Trophoblast cell (in vitro differentiated cells and primary cell): ENCODE results near the gene ZNF287.

Experiments used
- DNase-seq, 2 donors: peaks; one replicate each; pipeline ENCODE4 v3.0.0-alpha.2; 2016
- H2AFZ ChIP-seq: 2 replicates; pipeline ENCODE4 v1.6.1; 2013; ENCODE audit warnings: low read length, moderate library complexity, mild to moderate bottlenecking; ENCODE audit not compliant: insufficient read depth, poor library complexity
- H2AK5ac ChIP-seq: 2 replicates; pipeline ENCODE4 v1.6.1; 2013; ENCODE audit warnings: mild to moderate bottlenecking, low read length
- H2BK120ac ChIP-seq: 2 replicates; pipeline ENCODE4 v1.6.1; 2013; ENCODE audit warnings: low read length, mild to moderate bottlenecking, moderate library complexity; ENCODE audit not compliant: insufficient read depth, poor library complexity
- H2BK12ac ChIP-seq: 2 replicates; pipeline ENCODE4 v1.6.1; 2013; ENCODE audit warnings: mild to moderate bottlenecking, low read length, moderate library complexity
- H2BK5ac ChIP-seq: 2 replicates; pipeline ENCODE4 v1.6.1; 2013; ENCODE audit warnings: low read length, low read depth, moderate library complexity, mild to moderate bottlenecking; ENCODE audit not compliant: poor library complexity
- H3K14ac ChIP-seq: 2 replicates; pipeline ENCODE4 v1.6.1; 2013; ENCODE audit warnings: mild to moderate bottlenecking, low read length
- H3K18ac ChIP-seq: 2 replicates; pipeline ENCODE4 v1.6.1; 2013; ENCODE audit warnings: mild to moderate bottlenecking, low read length
- H3K23ac ChIP-seq: 2 replicates; pipeline ENCODE4 v1.6.1; 2013; ENCODE audit warnings: low read length
- H3K27ac ChIP-seq: 2 replicates; pipeline ENCODE4 v1.5.1; 2013; ENCODE audit warnings: low read depth, mild to moderate bottlenecking, inconsistent platforms, low read length, moderate library complexity
- H3K27me3 ChIP-seq: 2 replicates; pipeline ENCODE4 v1.6.1; 2013; ENCODE audit warnings: inconsistent platforms, mild to moderate bottlenecking, low read length, moderate library complexity; ENCODE audit not compliant: insufficient read depth
- H3K36me3 ChIP-seq, 2 experiments: 1 replicate in 1 of 2; 2 replicates in 1 of 2; pipeline ENCODE4 v1.6.1; 2013; ENCODE audit warnings: low read length in 2 of 2, mild to moderate bottlenecking in 2 of 2, moderate library complexity in 1 of 2; ENCODE audit not compliant: insufficient read depth in 2 of 2, control insufficient read depth in 1 of 2
- H3K4ac ChIP-seq: 2 replicates; pipeline ENCODE4 v1.6.1; 2013; ENCODE audit warnings: low read depth, mild to moderate bottlenecking, low read length, moderate library complexity
- H3K4me1 ChIP-seq, 2 experiments: 1 replicate in 1 of 2; 2 replicates in 1 of 2; pipeline ENCODE4 v1.6.1; 2013; ENCODE audit warnings: low read length in 2 of 2, mild to moderate bottlenecking in 2 of 2, moderate library complexity in 1 of 2; ENCODE audit not compliant: insufficient read depth in 2 of 2, control insufficient read depth in 1 of 2
- H3K4me2 ChIP-seq: 2 replicates; pipeline ENCODE4 v1.6.1; 2013; ENCODE audit warnings: inconsistent platforms, mild to moderate bottlenecking, low read length, moderate library complexity
- H3K4me3 ChIP-seq: 2 replicates; pipeline ENCODE4 v1.5.1; 2013; ENCODE audit warnings: mild to moderate bottlenecking, low read depth, low read length, inconsistent platforms
- H3K79me1 ChIP-seq: one replicate; pipeline ENCODE4 v1.6.1; 2013; ENCODE audit warnings: low read length
- H3K79me2 ChIP-seq: 2 replicates; pipeline ENCODE4 v1.6.1; 2013; ENCODE audit warnings: low read length, mild to moderate bottlenecking; ENCODE audit not compliant: control insufficient read depth, insufficient read depth, poor library complexity
- H3K9ac ChIP-seq: 2 replicates; pipeline ENCODE4 v1.6.1; 2013; ENCODE audit warnings: mild to moderate bottlenecking, low read length
- H3K9me3 ChIP-seq: 2 replicates; pipeline ENCODE4 v1.6.1; 2013; ENCODE audit warnings: low read depth, mild to moderate bottlenecking, control low read depth, inconsistent platforms, low read length; ENCODE audit not compliant: insufficient read depth
- H4K12ac ChIP-seq: 2 replicates; pipeline ENCODE4 v1.6.1; 2013; ENCODE audit warnings: low read depth, mild to moderate bottlenecking, low read length, moderate library complexity
- H4K8ac ChIP-seq: 2 replicates; pipeline ENCODE4 v1.6.1; 2013; ENCODE audit warnings: low read depth, mild to moderate bottlenecking, low read length, moderate library complexity
- H4K91ac ChIP-seq: one replicate; pipeline ENCODE4 v1.6.1; 2013; ENCODE audit warnings: low read depth, mild to moderate bottlenecking, low read length, moderate library complexity
- WGBS: extraction: QIAGEN DNeasy Blood & Tissue Kit; methylation state at CpG from one replicate; pipeline ENCODE4 v1.1.7; 2013; ENCODE audit warnings: missing lambda C conversion rate; ENCODE audit not compliant: insufficient read length, insufficient coverage; ENCODE audit errors: extremely low coverage; 5-methylcytosine and 5-hydroxymethylcytosine counted together

The ZNF287 gene

GRCh38 chr17:16537130-16537458, 31.9 kb downstream of the ZNF287 start:
- H3K79me1 ChIP-seq = peaks cover 6% of the 10 kb centered on the region
- H2BK120ac ChIP-seq = no peak overlapping the region
- H3K18ac ChIP-seq = no peak overlapping the region
- no peak overlapping the region for H3K4me3 ChIP-seq
- no peak overlapping the region for H4K8ac ChIP-seq
- no peaks in the 10 kb centered on the region for H3K36me3 ChIP-seq
- no peak overlapping the region for H3K9ac ChIP-seq
- no peak overlapping the region for H3K23ac ChIP-seq
- H4K91ac ChIP-seq = no peak overlapping the region
- WGBS = no CpG with 5 or more reads among the region's 2 CpGs
- no peak overlapping the region for H4K12ac ChIP-seq
- no peak for DNase-seq
- H2AFZ ChIP-seq = no peak overlapping the region
- H2AK5ac ChIP-seq = no peak overlapping the region
- H2BK5ac ChIP-seq = no peak overlapping the region
- no peak overlapping the region for H3K14ac ChIP-seq
- H3K4me1 ChIP-seq = no peaks in the 10 kb centered on the region
- no peaks in the 10 kb centered on the region for H3K27me3 ChIP-seq
- H2BK12ac ChIP-seq = no peak overlapping the region
- no peak overlapping the region for H3K27ac ChIP-seq
- no peak overlapping the region for H3K4ac ChIP-seq
- H3K4me2 ChIP-seq = peak overlapping the region; percentile 5
- H3K79me2 ChIP-seq = peaks cover 3% of the 10 kb centered on the region
- H3K9me3 ChIP-seq = no peaks in the 10 kb centered on the region

- no peak overlapping the region for H2BK5ac ChIP-seq
- no peak overlapping the region for H2BK12ac ChIP-seq
- H3K9me3 ChIP-seq = no peaks in the 10 kb centered on the region
- no peak overlapping the region for H3K9ac ChIP-seq
- H3K4me3 ChIP-seq = no peak overlapping the region
- no CpG with 5 or more reads among the region's 1 CpG for WGBS
- no peaks in the 10 kb centered on the region for H3K4me1 ChIP-seq
- no peak overlapping the region for H4K8ac ChIP-seq
- DNase-seq = no peak
- no peak overlapping the region for H4K12ac ChIP-seq
- no peak overlapping the region for H3K18ac ChIP-seq
- H2BK120ac ChIP-seq = no peak overlapping the region
- no peak overlapping the region for H3K27ac ChIP-seq
- no peaks in the 10 kb centered on the region for H3K36me3 ChIP-seq
- no peak overlapping the region for H2AFZ ChIP-seq
- H3K4ac ChIP-seq = no peak overlapping the region
- no peak overlapping the region for H2AK5ac ChIP-seq
- H3K23ac ChIP-seq = no peak overlapping the region
- peaks cover 6% of the 10 kb centered on the region for H3K79me1 ChIP-seq
- H3K79me2 ChIP-seq = peaks cover 3% of the 10 kb centered on the region
- H4K91ac ChIP-seq = no peak overlapping the region
- no peaks in the 10 kb centered on the region for H3K27me3 ChIP-seq
- no peak overlapping the region for H3K14ac ChIP-seq
- no peak overlapping the region for H3K4me2 ChIP-seq
These were observed 34.8 kb downstream of the ZNF287 start for GRCh38 chr17:16534236-16534635.

GRCh38 chr17:16529906-16530305, 39.1 kb downstream of the ZNF287 start:
- no peak overlapping the region for H3K18ac ChIP-seq
- H3K14ac ChIP-seq = no peak overlapping the region
- no peak overlapping the region for H3K23ac ChIP-seq
- no peak overlapping the region for H2AK5ac ChIP-seq
- H2BK120ac ChIP-seq = no peak overlapping the region
- H3K4me1 ChIP-seq = no peaks in the 10 kb centered on the region
- no peak overlapping the region for H4K8ac ChIP-seq
- DNase-seq = no peak
- no peak overlapping the region for H3K4me3 ChIP-seq
- no peak overlapping the region for H2BK12ac ChIP-seq
- no peaks in the 10 kb centered on the region for H3K79me2 ChIP-seq
- no peak overlapping the region for H3K9ac ChIP-seq
- H3K27ac ChIP-seq = no peak overlapping the region
- no peak overlapping the region for H2BK5ac ChIP-seq
- H2AFZ ChIP-seq = no peak overlapping the region
- H4K12ac ChIP-seq = no peak overlapping the region
- no peak overlapping the region for H4K91ac ChIP-seq
- WGBS = no CpG with 5 or more reads among the region's 4 CpGs
- no peaks in the 10 kb centered on the region for H3K79me1 ChIP-seq
- H3K27me3 ChIP-seq = no peaks in the 10 kb centered on the region
- no peak overlapping the region for H3K4me2 ChIP-seq
- no peaks in the 10 kb centered on the region for H3K9me3 ChIP-seq
- H3K4ac ChIP-seq = no peak overlapping the region
- no peaks in the 10 kb centered on the region for H3K36me3 ChIP-seq

GRCh38 chr17:16527298-16527697, 41.7 kb downstream of the ZNF287 start:
- Histone ChIP-seq H4K12ac (no peak overlapping the region), H3K79me2 (no peaks in the 10 kb centered on the region)
- no CpG with 5 or more reads among the region's 4 CpGs for WGBS

More at GRCh38 chr17:16527298-16527697, 41.7 kb downstream of the ZNF287 start:
- no peaks in the 10 kb centered on the region for H3K4me1 ChIP-seq
- H3K14ac ChIP-seq = no peak overlapping the region
- no peak overlapping the region for H3K27ac ChIP-seq
- H3K9me3 ChIP-seq = no peaks in the 10 kb centered on the region
- no peak for DNase-seq
- H3K27me3 ChIP-seq = no peaks in the 10 kb centered on the region
- H4K91ac ChIP-seq = no peak overlapping the region
- no peak overlapping the region for H3K4me2 ChIP-seq
- no peak overlapping the region for H3K23ac ChIP-seq
- no peak overlapping the region for H3K18ac ChIP-seq
- H2BK12ac ChIP-seq = no peak overlapping the region
- H2AK5ac ChIP-seq = no peak overlapping the region
- H2BK5ac ChIP-seq = no peak overlapping the region
- H3K79me1 ChIP-seq = no peaks in the 10 kb centered on the region
- no peak overlapping the region for H2AFZ ChIP-seq
- H4K8ac ChIP-seq = no peak overlapping the region
- H3K4me3 ChIP-seq = no peak overlapping the region
- no peak overlapping the region for H3K4ac ChIP-seq
- no peak overlapping the region for H3K9ac ChIP-seq
- no peaks in the 10 kb centered on the region for H3K36me3 ChIP-seq
- no peak overlapping the region for H2BK120ac ChIP-seq
